Activated CD4-positive, alpha-beta memory T cell treated with anti-CD3 and anti-CD28 coated beads for 36 hours (primary cell): ENCODE measurements around the gene ORM2. TPM values are rescaled to one million over a fixed set of nuclear protein-coding genes. Genes with fewer than 3 reads are reported as not detected.
"Not testable (repeated sequence)": the region's sequence is repeated elsewhere in the genome, so short reads cannot be mapped to it uniquely, and the experiment has no call there.

Source experiments
- CTCF ChIA-PET: fragments of 350-600 bp; sonication (Branson Sonifier 250); formaldehyde crosslinking; loops from one replicate; lab custom pipeline; 2021; ENCODE audit warnings: antibody characterized with exemption, inconsistent platforms; lab: Charles Lee
- POLR2A ChIA-PET: fragments of 350-600 bp; sonication (Branson Sonifier 250); formaldehyde crosslinking; loops from one replicate; lab custom pipeline; 2021; ENCODE audit warnings: antibody characterized with exemption; lab: Charles Lee
- DNase-seq: peaks from one replicate; pipeline ENCODE4 v3.0.0-alpha.2; 2020
- H3K27ac Mint-ChIP-seq: one replicate; pipeline ENCODE4 v1.8.0; 2021; ENCODE audit warnings: mixed read lengths
- H3K27me3 Mint-ChIP-seq: one replicate; pipeline ENCODE4 v1.8.0; 2021; ENCODE audit warnings: mixed read lengths
- H3K36me3 Mint-ChIP-seq: one replicate; pipeline ENCODE4 v1.8.0; 2021; ENCODE audit warnings: mixed read lengths
- H3K4me1 Mint-ChIP-seq: one replicate; pipeline ENCODE4 v1.8.0; 2021; ENCODE audit warnings: low read depth, mixed read lengths
- H3K4me3 Mint-ChIP-seq: one replicate; pipeline ENCODE4 v1.8.0; 2021; ENCODE audit warnings: mild to moderate bottlenecking, mixed read lengths
- H3K9me3 Mint-ChIP-seq: one replicate; pipeline ENCODE4 v1.8.0; 2021; ENCODE audit warnings: mixed read lengths
- intact Hi-C: fragments of 100-400 bp; cut with micrococcal nuclease; formaldehyde crosslinking; loops from one replicate; pipeline ENCODE4 v1.15.1; 2023
- total RNA-seq, 2 experiments: library from RNA; stranded (reverse); gene quantifications; one replicate each; pipeline ENCODE4 v1.2.3, GENCODE V29; 2021

Gene ORM2
- not detected for total RNA-seq

DNA sequence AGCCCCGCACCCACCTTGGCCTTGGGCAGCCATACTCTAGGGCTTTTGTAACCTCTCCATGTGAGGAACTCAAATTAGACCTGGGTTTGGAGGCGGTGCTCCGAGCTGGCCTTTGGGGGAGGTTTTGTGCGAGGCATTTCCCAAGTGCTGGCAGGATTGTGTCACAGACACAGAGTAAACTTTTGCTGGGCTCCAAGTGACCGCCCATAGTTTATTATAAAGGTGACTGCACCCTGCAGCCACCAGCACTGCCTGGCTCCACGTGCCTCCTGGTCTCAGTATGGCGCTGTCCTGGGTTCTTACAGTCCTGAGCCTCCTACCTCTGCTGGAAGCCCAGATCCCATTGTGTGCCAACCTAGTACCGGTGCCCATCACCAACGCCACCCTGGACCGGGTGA lies at the start of gene ORM2:
Gene ORM2 (plus strand): TSS at position 245 of the 398 bp plus-strand sequence. CDS start 36 bp downstream, at position 281.
- H3K4me3 Mint-ChIP-seq, intact Hi-C loops, H3K36me3 Mint-ChIP-seq, DNase-seq, H3K9me3 Mint-ChIP-seq, CTCF ChIA-PET, H3K27me3 Mint-ChIP-seq, POLR2A ChIA-PET, H3K27ac Mint-ChIP-seq: not testable (repeated sequence)
- peaks cover 13% of the 10 kb centered on the region for H3K4me1 Mint-ChIP-seq

DNA sequence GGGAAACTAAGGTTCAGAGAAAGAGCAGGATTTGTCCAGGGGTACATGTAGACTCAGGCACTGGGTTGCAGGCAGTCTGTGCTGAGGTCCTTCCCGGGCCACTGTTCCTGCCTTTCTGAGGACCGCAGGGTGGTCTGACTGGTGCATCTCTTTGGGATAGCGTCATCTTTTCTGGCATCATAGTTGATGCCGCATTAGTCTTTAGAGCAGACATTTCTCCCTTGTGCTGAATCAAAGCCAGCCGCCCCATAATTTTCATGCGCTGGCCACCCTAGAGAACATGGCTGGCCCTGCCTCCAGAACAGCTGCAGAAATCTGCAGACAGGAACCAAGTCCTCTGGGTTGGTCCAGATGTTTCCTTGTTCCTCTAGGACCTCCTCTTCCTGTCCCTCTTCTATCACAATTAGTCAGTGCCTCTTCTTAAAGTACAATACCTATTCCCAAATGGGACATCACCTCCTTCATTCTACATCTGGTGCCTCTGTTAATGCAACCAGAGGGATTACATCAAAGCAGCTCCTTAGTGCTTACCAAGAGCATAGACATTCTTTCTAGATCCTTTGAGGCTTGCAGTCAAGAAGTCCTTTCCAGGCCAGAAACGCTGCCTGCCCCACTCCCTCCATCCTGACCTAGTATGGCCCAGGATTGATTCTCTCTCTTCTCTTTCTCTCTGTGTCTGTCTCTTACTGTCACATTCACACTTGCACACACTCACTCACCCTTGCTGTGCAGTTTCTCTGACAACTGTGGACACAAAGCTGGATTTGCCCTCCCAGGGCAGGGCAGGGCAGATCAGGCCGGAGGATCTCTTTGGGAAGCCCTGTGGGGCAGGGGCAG lies 48.8 kb upstream of the ORM2 start:
- no peak overlapping the region for H3K4me3 Mint-ChIP-seq
- no peak overlapping the region for H3K27ac Mint-ChIP-seq
- POLR2A ChIA-PET: no interaction called here
- CTCF ChIA-PET: interaction anchor here (0.6 to 1.9 kb wide), 3 partner anchors 10 to 173 kb away, joined by 3 to 8 read pairs (median 3); no protein-coding TSS in a partner anchor
- no peak for DNase-seq
- intact Hi-C loops: no loop called here
- no peaks in the 10 kb centered on the region for H3K27me3 Mint-ChIP-seq
- H3K9me3 Mint-ChIP-seq: no peaks in the 10 kb centered on the region
- H3K36me3 Mint-ChIP-seq: no peaks in the 10 kb centered on the region
- no peaks in the 10 kb centered on the region for H3K4me1 Mint-ChIP-seq

DNA sequence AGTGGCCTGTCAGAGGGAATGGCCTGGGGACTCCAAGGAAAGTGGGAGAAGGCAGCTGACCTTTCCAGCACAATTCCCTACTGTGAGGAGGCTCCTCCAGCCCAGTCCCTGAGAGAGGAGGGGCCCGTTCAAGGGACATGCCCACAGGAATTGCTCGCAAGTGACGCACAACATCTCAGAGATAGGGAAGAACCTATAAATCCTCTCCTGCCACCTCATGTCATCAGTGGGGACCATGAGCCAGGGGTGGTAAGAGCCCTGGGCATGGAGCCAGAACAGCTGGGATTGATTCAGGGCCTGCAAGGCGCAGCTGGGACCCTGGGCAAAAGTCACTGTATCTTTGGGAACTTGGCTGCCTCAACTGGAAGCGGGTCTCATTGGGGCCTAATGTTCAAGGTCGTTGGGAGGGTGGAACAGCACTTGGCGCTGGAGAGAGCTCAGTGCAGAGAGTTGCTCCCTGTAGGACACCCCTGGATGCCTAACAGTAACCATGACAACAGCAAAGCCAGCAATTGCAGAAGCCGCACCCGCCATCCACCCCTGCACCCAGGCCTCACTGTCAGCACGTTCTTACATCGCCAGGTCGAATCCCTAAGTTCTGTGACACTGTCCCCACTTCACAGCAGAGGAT lies 48.1 kb upstream of the ORM2 start:
- ChIA-PET POLR2A (no interaction called here), CTCF (interaction anchor here (0.6 to 1.9 kb wide), 3 partner anchors 9 to 199 kb away, joined by 3 to 8 read pairs (median 4); no protein-coding TSS in a partner anchor)
- intact Hi-C loops: no loop called here
- no peak overlapping the region for H3K27ac Mint-ChIP-seq
- H3K4me1 Mint-ChIP-seq: no peaks in the 10 kb centered on the region
- H3K9me3 Mint-ChIP-seq: no peaks in the 10 kb centered on the region
- H3K36me3 Mint-ChIP-seq: no peaks in the 10 kb centered on the region
- no peak overlapping the region for H3K4me3 Mint-ChIP-seq
- DNase-seq: no peak
- no peaks in the 10 kb centered on the region for H3K27me3 Mint-ChIP-seq

DNA sequence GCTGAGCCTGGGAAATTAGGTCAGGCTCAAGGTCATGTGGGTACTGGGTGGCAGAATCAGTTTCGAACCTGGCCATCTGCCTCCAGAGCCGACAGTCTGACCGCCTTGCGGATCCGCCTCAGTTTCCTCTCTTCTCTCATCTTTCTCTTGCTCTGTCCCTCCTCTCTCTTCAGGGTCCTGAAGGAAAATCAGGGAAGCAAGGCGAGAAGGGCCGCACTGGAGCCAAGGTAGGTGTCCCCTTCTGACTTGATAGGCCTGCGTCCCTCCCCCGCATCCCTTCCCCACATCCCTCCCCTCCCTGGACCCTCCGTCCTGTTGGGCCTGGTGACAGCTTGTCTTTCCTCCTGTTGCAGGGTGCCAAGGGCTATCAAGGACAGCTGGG lies 47.6 kb upstream of the ORM2 start:
- Mint-ChIP-seq H3K4me3 (no peak overlapping the region), H3K36me3 (no peaks in the 10 kb centered on the region), H3K27me3 (no peaks in the 10 kb centered on the region), H3K27ac (no peak overlapping the region), H3K9me3 (no peaks in the 10 kb centered on the region), H3K4me1 (no peaks in the 10 kb centered on the region)
- ChIA-PET CTCF (interaction anchor here (0.7 to 1.9 kb wide), 2 partner anchors 9 to 199 kb away, joined by 4 to 8 read pairs; no protein-coding TSS in a partner anchor), POLR2A (no interaction called here)
- no peak for DNase-seq
- intact Hi-C loops: no loop called here

DNA sequence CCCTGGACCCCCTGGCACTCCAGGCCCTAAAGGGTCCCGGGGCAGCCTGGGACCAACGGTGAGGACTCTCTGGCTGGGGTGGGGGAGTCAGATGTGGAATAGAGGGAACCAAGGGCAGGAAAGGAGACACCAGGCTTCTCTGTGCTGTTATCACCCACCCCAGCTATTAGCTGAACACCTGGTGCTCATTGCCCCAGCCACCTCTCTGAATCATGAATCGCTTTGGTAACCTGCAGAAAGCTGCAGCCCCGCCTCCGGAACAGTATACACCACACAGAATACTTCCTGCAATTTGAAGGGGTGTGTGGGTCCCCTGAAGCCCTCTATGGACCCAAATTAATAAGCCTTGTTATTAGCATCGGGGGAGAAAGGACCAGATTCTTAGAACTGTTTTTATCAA lies 47.2 kb upstream of the ORM2 start:
- CTCF ChIA-PET: interaction anchor here (1.0 to 1.9 kb wide), 2 partner anchors 8 kb away, joined by 4 to 8 read pairs; no protein-coding TSS in a partner anchor
- intact Hi-C loops: no loop called here
- no peak for DNase-seq
- H3K36me3 Mint-ChIP-seq: no peaks in the 10 kb centered on the region
- POLR2A ChIA-PET: no interaction called here
- no peak overlapping the region for H3K4me3 Mint-ChIP-seq
- no peak overlapping the region for H3K27ac Mint-ChIP-seq
- H3K27me3 Mint-ChIP-seq: no peaks in the 10 kb centered on the region
- no peaks in the 10 kb centered on the region for H3K4me1 Mint-ChIP-seq
- no peaks in the 10 kb centered on the region for H3K9me3 Mint-ChIP-seq

DNA sequence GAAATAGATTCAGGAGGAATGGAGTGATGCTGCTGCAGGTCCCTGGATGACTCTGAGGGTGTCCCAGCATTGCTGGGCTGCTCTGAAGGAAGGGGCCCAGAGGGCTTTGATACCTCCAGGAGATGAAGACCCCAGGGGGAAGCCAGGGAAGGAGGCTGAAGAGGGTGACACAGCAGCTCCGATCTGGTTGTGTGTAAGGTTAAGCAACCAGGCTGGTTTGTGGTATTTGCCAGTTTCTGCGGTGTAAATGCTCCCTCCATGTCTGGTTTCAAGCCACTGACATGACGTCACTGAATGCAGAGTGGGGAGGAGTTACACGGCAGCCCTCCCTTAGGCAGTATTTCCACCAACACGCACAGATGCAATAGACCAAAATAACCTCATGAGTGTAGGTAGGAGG lies 46.7 kb upstream of the ORM2 start:
- no peak overlapping the region for H3K27ac Mint-ChIP-seq
- peak; percentile 35 for DNase-seq
- H3K36me3 Mint-ChIP-seq: no peaks in the 10 kb centered on the region
- no peaks in the 10 kb centered on the region for H3K27me3 Mint-ChIP-seq
- H3K4me1 Mint-ChIP-seq: no peaks in the 10 kb centered on the region
- CTCF ChIA-PET: interaction anchor here (1.0 kb wide), 1 partner anchor 8 kb away, joined by 4 read pairs; no protein-coding TSS in a partner anchor
- intact Hi-C loops: no loop called here
- H3K9me3 Mint-ChIP-seq: no peaks in the 10 kb centered on the region
- no peak overlapping the region for H3K4me3 Mint-ChIP-seq
- POLR2A ChIA-PET: no interaction called here

DNA sequence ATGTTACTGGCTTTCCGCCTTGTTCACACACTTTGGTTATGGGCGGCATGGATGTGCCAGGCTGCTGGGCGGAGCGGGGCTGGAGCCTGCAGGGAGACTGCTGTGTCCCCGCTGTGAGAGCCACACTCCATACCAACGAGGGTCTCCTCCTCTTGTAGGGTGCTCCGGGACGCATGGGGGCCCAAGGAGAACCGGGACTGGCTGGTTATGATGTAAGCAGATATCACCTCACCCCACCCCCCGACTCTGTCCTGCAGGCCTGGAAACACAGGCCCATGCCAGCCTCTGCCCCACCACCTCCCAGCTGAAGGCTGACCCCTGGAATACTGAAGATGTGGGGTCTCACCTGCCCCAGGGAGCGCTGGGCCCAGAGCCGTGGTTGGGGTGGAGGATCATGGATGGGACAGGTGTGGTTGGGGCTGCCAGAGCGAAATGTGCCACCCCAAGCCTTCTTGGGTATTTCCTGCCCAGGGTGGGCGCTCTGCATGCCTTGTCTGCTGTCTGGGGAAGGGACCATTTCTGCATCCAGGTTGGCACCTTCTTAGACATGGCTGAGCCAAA lies 46.0 kb upstream of the ORM2 start:
- ChIA-PET CTCF (interaction anchor here (1.0 kb wide), 1 partner anchor 7 kb away, joined by 4 read pairs; no protein-coding TSS in a partner anchor), POLR2A (no interaction called here)
- Mint-ChIP-seq H3K9me3 (no peaks in the 10 kb centered on the region), H3K27me3 (no peaks in the 10 kb centered on the region), H3K36me3 (no peaks in the 10 kb centered on the region), H3K4me3 (no peak overlapping the region), H3K4me1 (no peaks in the 10 kb centered on the region), H3K27ac (no peak overlapping the region)
- intact Hi-C loops: no loop called here
- DNase-seq: no peak

DNA sequence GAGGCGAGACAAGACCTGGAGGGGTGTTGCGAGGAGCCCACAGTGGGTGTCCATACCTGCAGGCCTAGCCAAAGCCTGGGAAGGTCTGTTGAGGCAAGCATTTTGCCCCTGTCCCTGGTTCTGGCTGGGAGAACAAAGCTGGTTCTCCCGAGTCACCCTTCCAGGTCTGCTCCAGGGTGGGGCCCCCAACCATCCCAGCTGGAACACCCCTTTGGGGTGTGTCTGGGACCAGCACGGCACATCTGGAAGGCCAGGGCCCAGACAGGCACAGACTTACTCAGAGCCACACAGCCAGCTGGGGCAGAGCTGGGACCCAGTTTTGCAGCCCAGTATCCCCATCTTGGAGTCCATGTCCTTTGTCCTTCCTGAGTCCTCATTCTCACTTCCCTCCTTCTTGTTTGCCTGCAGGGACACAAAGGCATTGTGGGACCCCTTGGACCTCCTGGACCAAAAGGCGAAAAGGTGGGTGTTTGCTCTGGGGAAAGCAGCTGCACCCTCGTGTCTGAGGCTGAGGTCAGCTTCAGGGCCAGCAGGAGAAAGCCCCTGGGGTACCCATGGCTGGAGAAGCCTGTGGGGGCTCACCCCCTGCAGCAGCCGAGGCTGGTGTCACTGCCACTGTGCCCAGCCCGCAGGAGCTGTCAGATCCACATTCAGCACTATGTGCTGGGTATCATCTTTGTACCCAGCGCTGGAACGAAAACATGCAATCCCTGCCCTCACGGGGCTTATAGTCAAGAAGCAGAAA lies 45.2 kb upstream of the ORM2 start:
- Mint-ChIP-seq H3K36me3 (no peaks in the 10 kb centered on the region), H3K27me3 (no peaks in the 10 kb centered on the region), H3K9me3 (no peaks in the 10 kb centered on the region), H3K27ac (no peak overlapping the region), H3K4me3 (no peak overlapping the region), H3K4me1 (no peaks in the 10 kb centered on the region)
- ChIA-PET CTCF (no interaction called here), POLR2A (no interaction called here)
- no peak for DNase-seq
- intact Hi-C loops: no loop called here

DNA sequence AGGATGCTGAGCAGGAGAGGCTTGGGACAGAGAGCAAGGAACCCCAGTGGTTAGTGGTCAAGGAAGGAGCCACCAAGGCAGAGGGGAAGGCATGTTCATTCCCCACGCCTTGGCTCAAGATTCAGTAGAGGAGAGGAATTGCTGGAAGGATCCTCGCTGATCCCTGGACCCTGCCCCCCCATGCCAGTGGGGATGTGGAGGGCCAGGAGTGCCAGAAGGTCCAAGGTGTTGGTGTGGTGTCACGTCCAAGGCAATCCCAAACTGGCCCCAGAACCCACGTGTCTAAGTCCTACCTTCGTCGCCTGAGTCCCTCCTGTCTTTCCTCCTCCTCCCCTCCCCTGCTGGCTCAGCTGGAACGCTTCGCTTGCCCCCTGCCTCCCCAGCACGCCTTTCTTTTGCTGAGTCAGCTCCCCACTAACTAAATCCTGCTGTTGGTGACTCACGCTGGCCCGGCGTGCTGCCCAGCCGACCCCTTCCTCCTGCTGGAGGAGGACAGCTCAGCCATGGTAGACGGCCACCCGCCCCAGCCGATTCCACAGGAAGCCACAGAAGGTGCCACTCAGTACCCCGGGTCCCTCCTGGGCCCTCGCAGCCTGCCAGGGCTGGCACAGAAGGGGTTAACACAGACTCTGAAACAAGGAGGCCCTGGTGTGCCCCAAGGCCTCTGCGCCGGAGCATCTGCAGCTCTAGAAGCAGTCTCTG lies 44.4 kb upstream of the ORM2 start:
- no peak for DNase-seq
- Mint-ChIP-seq H3K27ac (no peak overlapping the region), H3K4me1 (no peaks in the 10 kb centered on the region), H3K27me3 (no peaks in the 10 kb centered on the region), H3K9me3 (no peaks in the 10 kb centered on the region), H3K36me3 (no peaks in the 10 kb centered on the region), H3K4me3 (no peak overlapping the region)
- CTCF ChIA-PET: interaction anchor here (3.7 kb wide), 1 partner anchor 177 kb away, joined by 13 read pairs; no protein-coding TSS in a partner anchor
- intact Hi-C loops: no loop called here
- POLR2A ChIA-PET: no interaction called here

DNA sequence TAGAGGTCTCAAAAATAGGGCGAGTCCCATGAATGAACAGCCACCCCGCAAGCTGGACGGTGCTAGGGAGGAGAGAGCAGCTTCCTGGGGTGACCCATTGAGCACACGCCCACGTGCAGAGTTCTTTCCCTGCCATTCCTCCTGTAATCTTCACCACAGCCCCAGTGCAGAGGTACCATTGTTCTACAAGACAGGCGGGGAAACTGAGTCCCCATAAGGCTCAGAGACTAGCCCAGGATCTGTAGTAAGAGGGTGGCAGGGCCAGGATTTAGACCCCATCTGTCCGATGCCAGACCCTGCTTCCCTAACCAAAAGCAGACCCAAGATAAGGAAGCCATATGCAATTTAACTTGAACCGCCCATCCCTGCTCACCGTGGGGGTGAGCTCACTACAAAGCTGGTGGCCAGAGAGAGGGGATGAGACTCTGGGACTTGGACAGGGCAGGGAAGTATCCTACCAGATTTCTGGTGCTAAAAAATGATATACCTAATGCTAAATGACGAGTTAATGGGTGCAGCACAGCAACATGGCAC lies 43.5 kb upstream of the ORM2 start:
- Mint-ChIP-seq H3K9me3 (no peaks in the 10 kb centered on the region), H3K27me3 (peaks cover 3% of the 10 kb centered on the region), H3K4me3 (no peak overlapping the region), H3K36me3 (peaks cover 2% of the 10 kb centered on the region), H3K27ac (no peak overlapping the region), H3K4me1 (peaks cover 2% of the 10 kb centered on the region)
- intact Hi-C loops: no loop called here
- no peak for DNase-seq
- ChIA-PET CTCF (interaction anchor here (1.2 to 3.7 kb wide), 2 partner anchors 178 to 204 kb away, joined by 3 to 13 read pairs; no protein-coding TSS in a partner anchor), POLR2A (no interaction called here)
